HT-29 (cell line): ENCODE data around the gene SLC32A1. TPM values are rescaled to one million over a fixed set of nuclear protein-coding genes. Genes with fewer than 3 reads are reported as not detected.

Experiments
- small RNA-seq: library from RNA; depleted of rRNA; stranded (forward); fragments of <200 nt; gene quantifications from one replicate; pipeline ENCODE3, GENCODE V24; 2014
- total RNA-seq: library from RNA; depleted of rRNA; stranded (reverse); fragments of >200 nt; shearing (Covaris generic); gene quantifications from 2 replicates; pipeline ENCODE4 v1.2.3, GENCODE V29; 2014; rRNA removed

SLC32A1 gene
- total RNA-seq, 1 experiment from 2014 or later = not detected

Small RNAs within 50 kb of the gene (small RNA-seq; reads per million reads assigned to genes)
- gene RF00017 = not detected

Other genes with a start within 250 kb of the SLC32A1 start
- not detected in 2 replicates for gene ADIG, start 143.3 kb upstream of the SLC32A1 start, total RNA-seq
- 0.05 TPM in 1 of 2 replicates, not detected in the other for gene ARHGAP40, start 122.7 kb upstream of the SLC32A1 start, total RNA-seq
- 21.0 and 21.4 TPM in 2 replicates for gene ACTR5, start 24.0 kb downstream of the SLC32A1 start, total RNA-seq
- not detected in 2 replicates for gene PPP1R16B, start 81.2 kb downstream of the SLC32A1 start, total RNA-seq
- gene FAM83D, start 201.9 kb downstream of the SLC32A1 start, total RNA-seq = 88.0 and 90.6 TPM in 2 replicates
- 14.7 and 14.9 TPM in 2 replicates for gene DHX35, start 237.9 kb downstream of the SLC32A1 start, total RNA-seq